Stomach (tissue), 9 donors: ENCODE results near the gene THBS3. TPM values are rescaled to one million over a fixed set of nuclear protein-coding genes. Genes with fewer than 3 reads are reported as not detected.

Source experiments
- DNase-seq, 2 donors: peaks; one replicate each; pipeline versions ENCODE4 v3.0.0 to v3.0.0-alpha.2; 2013 to 2019
- H3K27ac ChIP-seq, 5 donors: fragments of 200-600 bp in 4 of 5; sonication (generic) in 4 of 5; one replicate each; pipeline ENCODE4 v1.5.1; 2013 to 2019; ENCODE audit warnings: mild to moderate bottlenecking in 1 of 5, moderate library complexity in 1 of 5
- H3K27me3 ChIP-seq, 3 donors: fragments of 200-600 bp; sonication (generic); one replicate each; pipeline ENCODE4 v1.5.1; 2017 to 2019; ENCODE audit warnings: mixed run types in 1 of 3
- H3K36me3 ChIP-seq, 4 donors: fragments of 200-600 bp; sonication (generic); 1 replicate in 3 of 4; 2 replicates in 1 of 4; pipeline ENCODE4 v1.5.1; 2016 to 2019
- H3K4me1 ChIP-seq, 4 donors: fragments of 200-600 bp; sonication (generic); one replicate each; pipeline ENCODE4 v1.5.1; 2016 to 2019
- H3K4me3 ChIP-seq, 4 donors: fragments of 200-600 bp; sonication (generic) in 3 of 4; one replicate each; pipeline ENCODE4 v1.5.1; 2016 to 2019; ENCODE audit warnings: mild to moderate bottlenecking in 1 of 4
- H3K9me3 ChIP-seq, 4 donors: fragments of 200-600 bp; sonication (generic); one replicate each; pipeline ENCODE4 v1.5.1; 2016 to 2019
- CTCF ChIP-seq, 7 experiments: fragments of 450-650 bp in 4 of 7; fragments of 200-600 bp in 3 of 7; sonication (generic) in 3 of 7; IDR thresholded peaks; one replicate each; pipeline ENCODE4 v1.5.1; 2016 to 2019; ENCODE audit warnings: antibody characterized with exemption in 7 of 7, control low read depth in 2 of 7, mild to moderate bottlenecking in 1 of 7
- EP300 ChIP-seq: sonication (generic); formaldehyde crosslinking; IDR thresholded peaks from one replicate; pipeline ENCODE4 v1.6.1; 2017; ENCODE audit warnings: antibody characterized with exemption
- POLR2A ChIP-seq, 4 donors: fragments of 450-650 bp; IDR thresholded peaks; one replicate each; pipeline ENCODE4 v1.6.1; 2016; ENCODE audit warnings: antibody characterized with exemption in 4 of 4, control low read depth in 2 of 4, mild to moderate bottlenecking in 1 of 4, moderate library complexity in 1 of 4
- POLR2AphosphoS5 ChIP-seq, 3 donors: sonication (generic); formaldehyde crosslinking; IDR thresholded peaks; one replicate each; pipeline ENCODE4 v1.6.1; 2016; ENCODE audit warnings: antibody characterized with exemption in 3 of 3
- WGBS, 5 donors: extraction: QIAGEN DNeasy Blood & Tissue Kit in 3 of 5; methylation state at CpG; one replicate each; pipeline versions ENCODE4 v1.1.5 to v1.1.7; 2013 to 2018; 5-methylcytosine and 5-hydroxymethylcytosine counted together
- intact Hi-C: fragments of 100-400 bp; cut with DNase I; formaldehyde crosslinking; loops from one replicate; pipeline ENCODE4 v1.15.1; 2023; ENCODE audit warnings: low total_unique reads
- polyA plus RNA-seq, 3 donors: library from polyadenylated mRNA; stranded (reverse); fragments of 200-250 nt; gene quantifications; one replicate each; pipeline ENCODE4 v1.2.3, GENCODE V29; 2013
- total RNA-seq, 5 donors: library from RNA; depleted of rRNA; stranded (reverse); fragments of >200 nt; gene quantifications; one replicate each; pipeline versions ENCODE4 v1.1.0 to v1.2.3, GENCODE V29; 2014 to 2016
- donor health status: healthy with polysubstance abuse.
- donor health status: Bipolar disorder and iron deficiency.
- donor health status: healthy.

Gene THBS3
- total and polyA plus RNA-seq, 8 donors = 11.0 to 65.9 (median 23.2) TPM

- Histone ChIP-seq H3K27me3 (no peaks in the 10 kb centered on the region), H3K27ac (no peak overlapping the region), H3K9me3 (no peaks in the 10 kb centered on the region), H3K4me1 (peaks cover 13 to 22% (median 17%) of the 10 kb centered on the region in 4 donors), H3K4me3 (no peak overlapping the region), H3K36me3 (peaks cover 3 to 36% (median 28%) of the 10 kb centered on the region in 4 donors)
- TF ChIP-seq POLR2AphosphoS5 (IDR thresholded peaks at IDR 0.05) (no peak), EP300 (no peak), CTCF (IDR thresholded peaks at IDR 0.05) (no peak), POLR2A (IDR thresholded peaks at IDR 0.05) (no peak)
- DNase-seq = no peak
- WGBS, 5 donors = 84 to 96% (median 91%) methylated on average over 11 to 19 of the region's 19 CpGs
- intact Hi-C loops = no loop called here
Observed at GRCh38 chr1:155202731-155203515, 4.8 kb downstream of the THBS3 start.

GRCh38 chr1:155202198-155202597 lies 5.5 kb downstream of the THBS3 start:
- no peaks in the 10 kb centered on the region for H3K9me3 ChIP-seq
- H3K27ac ChIP-seq = no peak overlapping the region
- no peak for TF ChIP-seq CTCF (IDR thresholded peaks at IDR 0.05)
- no peak for TF ChIP-seq EP300
- no peak for TF ChIP-seq POLR2A (IDR thresholded peaks at IDR 0.05)
- TF ChIP-seq POLR2AphosphoS5 (IDR thresholded peaks at IDR 0.05) = no peak
- no peak overlapping the region for H3K4me3 ChIP-seq
- intact Hi-C loops = no loop called here
- no peak for DNase-seq
- no peaks in the 10 kb centered on the region for H3K27me3 ChIP-seq
- H3K4me1 ChIP-seq = peaks cover 6 to 15% (median 10%) of the 10 kb centered on the region in 4 donors
- WGBS, 5 donors = 77 to 92% (median 89%) methylated on average over 3 to 7 of the region's 7 CpGs
- peaks cover 3 to 43% (median 34%) of the 10 kb centered on the region in 4 donors for H3K36me3 ChIP-seq

GRCh38 chr1:155200920-155201319 lies 6.8 kb downstream of the THBS3 start:
- WGBS, 5 donors = 84 to 92% (median 90%) methylated on average over 5 of the region's 5 CpGs
- DNase-seq = no peak
- H3K4me3 ChIP-seq = no peak overlapping the region
- intact Hi-C loops = no loop called here
- H3K27me3 ChIP-seq = no peaks in the 10 kb centered on the region
- TF ChIP-seq CTCF (IDR thresholded peaks at IDR 0.05) (no peak), POLR2A (IDR thresholded peaks at IDR 0.05) (no peak), POLR2AphosphoS5 (IDR thresholded peaks at IDR 0.05) (no peak), EP300 (no peak)
- peaks cover 3 to 50% (median 40%) of the 10 kb centered on the region in 4 donors for H3K36me3 ChIP-seq
- H3K4me1 ChIP-seq = peaks cover 0 to 15% (median 2%) of the 10 kb centered on the region in 4 donors
- H3K9me3 ChIP-seq = no peaks in the 10 kb centered on the region
- H3K27ac ChIP-seq = no peak overlapping the region

GRCh38 chr1:155199792-155200191 lies 7.9 kb downstream of the THBS3 start:
- H3K27me3 ChIP-seq = no peaks in the 10 kb centered on the region
- no peak overlapping the region for H3K4me3 ChIP-seq
- peaks cover 11 to 24% (median 13%) of the 10 kb centered on the region in 4 donors for H3K4me1 ChIP-seq
- intact Hi-C loops = no loop called here
- peaks cover 3 to 50% (median 40%) of the 10 kb centered on the region in 4 donors for H3K36me3 ChIP-seq
- TF ChIP-seq CTCF (IDR thresholded peaks at IDR 0.05) (no peak), POLR2A (IDR thresholded peaks at IDR 0.05) (no peak), EP300 (no peak), POLR2AphosphoS5 (IDR thresholded peaks at IDR 0.05) (no peak)
- DNase-seq = no peak
- WGBS, 5 donors = 85 to 92% (median 88%) methylated on average over 4 of the region's 4 CpGs
- no peaks in the 10 kb centered on the region for H3K9me3 ChIP-seq
- no peak overlapping the region for H3K27ac ChIP-seq
